Endothelial cell of umbilical vein (primary cell): ENCODE results near the gene TM4SF18. TPM values are rescaled to one million over a fixed set of nuclear protein-coding genes. Genes with fewer than 3 reads are reported as not detected.

ENCODE experiments used
- BruUV-seq: library from RNA; stranded (reverse); fragments of 400-500 nt; replicated peaks from 2 replicates; lab custom pipeline; 2021; lab: Mats Ljungman, UMichigan
- CTCF ChIA-PET: fragments of 300-600, 350-600 bp; sonication (Branson Sonifier 250); formaldehyde crosslinking; loops from one replicate; lab custom pipeline; 2021; ENCODE audit warnings: antibody characterized with exemption, inconsistent platforms; lab: Charles Lee
- POLR2A ChIA-PET: fragments of 300-600, 350-600 bp; sonication (Branson Sonifier 250); formaldehyde crosslinking; loops from one replicate; lab custom pipeline; 2021; ENCODE audit warnings: antibody characterized with exemption, inconsistent platforms; lab: Charles Lee
- DNase-seq: peaks from one replicate; pipeline ENCODE4 v3.0.0-alpha.2; 2011; ENCODE audit warnings: low read depth, low spot score
- FAIRE-seq: peaks from 2 replicates; lab custom pipeline; 2011; peaks lifted over from hg19 to GRCh38; lab: Jason Lieb, UNC
- H2AFZ ChIP-seq: 2 replicates; pipeline ENCODE4 v1.6.0; 2012; ENCODE audit warnings: low read depth, low read length, control low read depth, inconsistent platforms
- H3K27ac ChIP-seq: 2 replicates; pipeline ENCODE4 v1.5.1; 2011; ENCODE audit warnings: low read depth, mild to moderate bottlenecking, control low read depth, low read length, moderate library complexity; ENCODE audit not compliant: insufficient read depth
- H3K27me3 ChIP-seq, 2 experiments: 2 replicates each; pipeline versions ENCODE4 v1.6.0 to v1.6.1; 2011; ENCODE audit warnings: low read length in 2 of 2, mixed read lengths in 1 of 2; ENCODE audit not compliant: control insufficient read depth in 2 of 2, insufficient read depth in 2 of 2
- H3K36me3 ChIP-seq, 2 experiments: 2 replicates in 1 of 2; 3 replicates in 1 of 2; pipeline ENCODE4 v1.5.1; 2011; ENCODE audit warnings: low read length in 2 of 2, mild to moderate bottlenecking in 1 of 2, moderate library complexity in 1 of 2; ENCODE audit not compliant: control insufficient read depth in 2 of 2, insufficient read depth in 2 of 2; ENCODE audit errors: extremely low read depth in 1 of 2
- H3K4me1 ChIP-seq: 3 replicates; pipeline ENCODE4 v1.5.1; 2011; ENCODE audit warnings: mild to moderate bottlenecking, low read length; ENCODE audit not compliant: control insufficient read depth, insufficient read depth; ENCODE audit errors: extremely low read depth
- H3K4me2 ChIP-seq: 2 replicates; pipeline ENCODE4 v1.6.1; 2011; ENCODE audit warnings: low read length, control low read depth, mixed read lengths; ENCODE audit not compliant: insufficient read depth
- H3K4me3 ChIP-seq, 3 experiments: fragments of 200-600 bp in 1 of 3; sonication (generic), shearing (Covaris generic) in 1 of 3; replicated peaks in 1 of 3; 2 replicates each; pipeline ENCODE4 v1.5.1; 2011 to 2016; ENCODE audit warnings: control low read depth in 3 of 3, low read length in 3 of 3, mild to moderate bottlenecking in 2 of 3, inconsistent platforms in 1 of 3, low read depth in 1 of 3, moderate library complexity in 1 of 3; ENCODE audit not compliant: insufficient read depth in 1 of 3
- H3K79me2 ChIP-seq: 2 replicates; pipeline ENCODE4 v1.6.0; 2012; ENCODE audit warnings: low read length, inconsistent platforms; ENCODE audit not compliant: control insufficient read depth, insufficient read depth
- H3K9ac ChIP-seq: replicated peaks from 2 replicates; pipeline ENCODE3; 2011; ENCODE audit warnings: low read length, control low read depth; ENCODE audit not compliant: insufficient read depth; ENCODE audit errors: extremely low read depth
- H3K9me1 ChIP-seq: replicated peaks from 3 replicates; pipeline ENCODE4 v1.6.0; 2011; ENCODE audit warnings: mild to moderate bottlenecking, low read length; ENCODE audit not compliant: control insufficient read depth, insufficient read depth; ENCODE audit errors: extremely low read depth
- H3K9me3 ChIP-seq: replicated peaks from 2 replicates; pipeline ENCODE4 v1.5.1; 2012; ENCODE audit warnings: low read length, inconsistent platforms; ENCODE audit not compliant: control insufficient read depth, insufficient read depth
- H4K20me1 ChIP-seq: replicated peaks from 2 replicates; pipeline ENCODE3; 2011; ENCODE audit warnings: mild to moderate bottlenecking, low read length; ENCODE audit not compliant: control insufficient read depth, insufficient read depth; ENCODE audit errors: extremely low read depth
- EZH2 ChIP-seq: IDR thresholded peaks from 2 replicates; pipeline ENCODE4 v1.6.1; 2012; ENCODE audit warnings: borderline replicate concordance, low read depth, mild to moderate bottlenecking, moderate library complexity, low read length, inconsistent platforms; ENCODE audit not compliant: severe bottlenecking
- FOS ChIP-seq: IDR thresholded peaks from 2 replicates; pipeline ENCODE4 v1.6.1; 2011; ENCODE audit warnings: mild to moderate bottlenecking, low read length, moderate library complexity, borderline replicate concordance; ENCODE audit not compliant: insufficient read depth
- GATA2 ChIP-seq: IDR thresholded peaks from 2 replicates; pipeline ENCODE4 v1.7.0; 2011; ENCODE audit warnings: low read depth, mild to moderate bottlenecking, moderate library complexity, mixed read lengths, low read length; ENCODE audit not compliant: insufficient read length, insufficient read depth
- JUN ChIP-seq: IDR thresholded peaks from 2 replicates; pipeline ENCODE4 v1.6.1; 2011; ENCODE audit warnings: borderline replicate concordance, low read depth; ENCODE audit not compliant: insufficient read length, insufficient read depth
- MYC ChIP-seq: IDR thresholded peaks from one replicate; pipeline ENCODE4 v1.6.1; 2011; ENCODE audit warnings: mild to moderate bottlenecking, low read depth, low read length
- POLR2A ChIP-seq: IDR thresholded peaks from 2 replicates; pipeline ENCODE4 v1.6.1; 2012; ENCODE audit warnings: low read depth, mild to moderate bottlenecking, control low read depth, low read length
- POLR2AphosphoS5 ChIP-seq: IDR thresholded peaks from 2 replicates; pipeline ENCODE4 v1.6.1; 2012; ENCODE audit warnings: low read depth, mild to moderate bottlenecking, control low read depth, low read length, moderate library complexity; ENCODE audit not compliant: insufficient read depth
- dilution Hi-C: fragments of 300-500 bp; cut with MboI; formaldehyde crosslinking; loops from one replicate; pipeline ENCODE4 v1.15.0; 2019; ENCODE audit warnings: low sequenced_read_pairs; ENCODE audit not compliant: extremely low pct_ligation_motif_present
- intact Hi-C: fragments of 100-400 bp; cut with micrococcal nuclease; formaldehyde crosslinking; loops from one replicate; pipeline ENCODE4 v1.10.0; 2022
- polyA plus RNA-seq, 4 experiments: library from polyadenylated mRNA; depleted of rRNA in 3 of 4; stranded (reverse) in 3 of 4; unstranded in 1 of 4; fragments of >200 nt; gene quantifications; 2 replicates each; pipeline versions ENCODE4 v1.2.1 to v1.2.3, GENCODE V29; 2011 to 2012; ENCODE audit warnings: missing spikeins in 1 of 4
- total RNA-seq: library from RNA; stranded (reverse); gene quantifications from 2 replicates; pipeline ENCODE4 v1.2.3, GENCODE V29; 2021
- TF ChIP-seq, protein P1 (sequence below): IDR thresholded peaks from 2 replicates; pipeline ENCODE4 v1.6.1; 2011; ENCODE audit not compliant: insufficient read depth, insufficient read length
- TF ChIP-seq, protein P2 (sequence below), 2 donors: IDR thresholded peaks; 1 replicate in 1 of 2; 2 replicates in 1 of 2; pipeline ENCODE4 v1.5.1; 2011; ENCODE audit warnings: low read length in 2 of 2, mild to moderate bottlenecking in 2 of 2, moderate library complexity in 2 of 2, control low read depth in 1 of 2, inconsistent platforms in 1 of 2, low read depth in 1 of 2; ENCODE audit not compliant: insufficient read depth in 1 of 2; ENCODE audit errors: extremely low read depth in 1 of 2

TM4SF18 gene
- total and polyA plus RNA-seq, 2 donors (not counting 3 experiments of a cell fraction or from before 2014, with no cell fraction given) = 158 to 163 TPM

DNA sequence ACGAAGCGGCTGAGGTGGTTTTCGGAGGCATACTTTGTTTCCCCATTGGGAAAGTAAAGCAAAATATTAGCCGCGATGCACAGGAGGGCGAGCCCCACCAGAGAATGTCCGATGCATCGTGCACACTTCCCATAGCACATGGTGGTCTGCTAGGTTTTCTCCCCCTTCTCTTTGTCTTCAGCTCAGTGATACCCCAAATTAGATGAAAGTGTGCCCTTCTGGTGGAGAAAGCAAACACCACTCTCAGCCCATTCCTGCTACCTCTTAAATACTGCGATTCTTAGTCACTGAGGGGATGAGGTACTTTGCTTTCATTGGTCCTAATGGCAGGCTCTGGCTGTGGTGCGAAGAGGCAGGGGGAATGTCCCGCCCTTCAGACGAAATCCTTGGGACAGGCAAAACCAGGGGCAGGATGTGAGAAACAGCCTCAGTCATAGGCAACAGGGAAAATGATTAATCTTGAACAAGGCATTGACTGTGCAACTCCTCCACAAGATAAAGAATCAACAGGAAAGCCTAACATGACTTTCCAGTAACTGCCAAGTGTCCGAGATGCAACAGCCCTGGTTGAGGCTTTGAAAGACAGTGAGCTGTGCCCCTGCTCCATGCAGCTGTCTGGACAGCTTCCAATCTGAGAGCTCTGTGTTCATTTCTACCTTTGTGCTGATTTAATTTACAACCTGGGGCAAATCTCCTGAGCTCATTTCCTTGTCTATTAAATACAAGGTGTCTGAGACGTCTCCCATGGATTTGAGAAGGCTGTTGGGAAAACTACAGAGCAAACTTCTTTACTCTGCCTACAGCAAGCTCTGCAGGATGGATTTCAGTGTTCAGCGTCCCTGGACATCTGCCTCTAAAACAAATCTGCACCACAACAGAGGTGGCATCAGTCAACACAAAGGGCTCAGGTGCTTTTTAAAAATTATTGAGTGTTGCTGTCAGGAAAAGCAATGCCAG, 44.2 kb upstream of the TM4SF18 start, which contains the start of gene TM4SF1:
TM4SF1 (minus strand) TSS at position 242 of the 957 bp plus-strand sequence; CDS start at position 140, 102 bp downstream.
- Histone ChIP-seq H3K79me2 (peaks cover 47% of the 10 kb centered on the region), H2AFZ (no peak within 1 kb of the TSS), H3K27me3 (no peaks in the 10 kb centered on the region), H3K36me3 (peaks cover 6 to 15% of the 10 kb centered on the region in 2 experiments), H3K4me1 (peaks cover 45% of the 10 kb centered on the region), H3K27ac (peak within 1 kb of the TSS; percentile 90), H3K9me1 (no peaks in the 10 kb centered on the region), H4K20me1 (no peaks in the 10 kb centered on the region), H3K9ac (peak within 1 kb of the TSS; percentile 97), H3K4me2 (peak within 1 kb of the TSS; percentile 94), H3K9me3 (no peaks in the 10 kb centered on the region), H3K4me3 (peak within 1 kb of the TSS; percentile 81 to 98 (median 93))
- ChIA-PET POLR2A (interaction anchor here (0.9 to 6.6 kb wide), 17 partner anchors 9 to 258 kb away, joined by 3 to 41 read pairs (median 5); partner anchors contain the start of gene TM4SF18), CTCF (interaction anchor here (0.6 to 9.7 kb wide), 15 partner anchors 10 to 430 kb away, joined by 3 to 125 read pairs (median 5); no protein-coding TSS in a partner anchor)
- TF ChIP-seq, protein P1, sequence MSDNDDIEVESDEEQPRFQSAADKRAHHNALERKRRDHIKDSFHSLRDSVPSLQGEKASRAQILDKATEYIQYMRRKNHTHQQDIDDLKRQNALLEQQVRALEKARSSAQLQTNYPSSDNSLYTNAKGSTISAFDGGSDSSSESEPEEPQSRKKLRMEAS = peak; percentile 63
- TF ChIP-seq, protein P2, sequence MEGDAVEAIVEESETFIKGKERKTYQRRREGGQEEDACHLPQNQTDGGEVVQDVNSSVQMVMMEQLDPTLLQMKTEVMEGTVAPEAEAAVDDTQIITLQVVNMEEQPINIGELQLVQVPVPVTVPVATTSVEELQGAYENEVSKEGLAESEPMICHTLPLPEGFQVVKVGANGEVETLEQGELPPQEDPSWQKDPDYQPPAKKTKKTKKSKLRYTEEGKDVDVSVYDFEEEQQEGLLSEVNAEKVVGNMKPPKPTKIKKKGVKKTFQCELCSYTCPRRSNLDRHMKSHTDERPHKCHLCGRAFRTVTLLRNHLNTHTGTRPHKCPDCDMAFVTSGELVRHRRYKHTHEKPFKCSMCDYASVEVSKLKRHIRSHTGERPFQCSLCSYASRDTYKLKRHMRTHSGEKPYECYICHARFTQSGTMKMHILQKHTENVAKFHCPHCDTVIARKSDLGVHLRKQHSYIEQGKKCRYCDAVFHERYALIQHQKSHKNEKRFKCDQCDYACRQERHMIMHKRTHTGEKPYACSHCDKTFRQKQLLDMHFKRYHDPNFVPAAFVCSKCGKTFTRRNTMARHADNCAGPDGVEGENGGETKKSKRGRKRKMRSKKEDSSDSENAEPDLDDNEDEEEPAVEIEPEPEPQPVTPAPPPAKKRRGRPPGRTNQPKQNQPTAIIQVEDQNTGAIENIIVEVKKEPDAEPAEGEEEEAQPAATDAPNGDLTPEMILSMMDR (IDR thresholded peaks at IDR 0.05; ENCODE audit: extremely low read depth in 1 of 2, insufficient read depth in 1 of 2, low read depth in 1 of 2, low read length in 2 of 2) = peak in 1 of 2 donors; percentile 4
- TF ChIP-seq MYC = peak; percentile 56
- TF ChIP-seq POLR2AphosphoS5 = peak; percentile 98
- TF ChIP-seq GATA2 = peak; percentile 90
- peak; percentile 74 for TF ChIP-seq JUN
- TF ChIP-seq EZH2 = no peak
- peak; percentile 76 for TF ChIP-seq FOS
- TF ChIP-seq POLR2A = peak; percentile 100
- BruUV-seq = TSS peak; percentile 10
- dilution Hi-C loops (no loop called here), intact Hi-C loops (loop anchor here (1.0 to 10.0 kb wide), 8 partner anchors 10 to 423 kb away; partner anchors contain the start of genes HPS3 and TM4SF18)
- DNase-seq (peak; percentile 100), FAIRE-seq (peak; percentile 96)
